Fibroblast of skin of left biceps (primary cell): ENCODE measurements around the gene CLEC14A.

ENCODE experiments used
- DNase-seq, 2 experiments: peaks; one replicate each; pipeline ENCODE4 v3.0.0-alpha.2; 2013; ENCODE audit warnings: low read depth in 2 of 2

CLEC14A gene

GRCh38 chr14:38248321-38249028 lies 7.4 kb downstream of the CLEC14A start:
- DNase-seq: no peak

- no peak for DNase-seq
Measured at GRCh38 chr14:38243696-38244240, 12.1 kb downstream of the CLEC14A start.

- no peak for DNase-seq
Measured at GRCh38 chr14:38238878-38239277, 17.0 kb downstream of the CLEC14A start.

- no peak for DNase-seq
Measured at GRCh38 chr14:38238332-38238731, 17.6 kb downstream of the CLEC14A start.

- no peak for DNase-seq
Measured at GRCh38 chr14:38233218-38233617, 22.7 kb downstream of the CLEC14A start.

- DNase-seq: no peak
Measured at GRCh38 chr14:38226366-38226765, 29.5 kb downstream of the CLEC14A start.

GRCh38 chr14:38225946-38226345 lies 29.9 kb downstream of the CLEC14A start:
- DNase-seq: no peak

- no peak for DNase-seq
Measured at GRCh38 chr14:38224338-38224737, 31.6 kb downstream of the CLEC14A start.

- no peak for DNase-seq
Measured at GRCh38 chr14:38221077-38221476, 34.8 kb downstream of the CLEC14A start.

- DNase-seq: no peak
Measured at GRCh38 chr14:38217553-38217952, 38.3 kb downstream of the CLEC14A start.

- DNase-seq: no peak
Measured at GRCh38 chr14:38213001-38213400, 42.9 kb downstream of the CLEC14A start.

- no peak for DNase-seq
Measured at GRCh38 chr14:38212111-38212510, 43.8 kb downstream of the CLEC14A start.

- no peak for DNase-seq
Measured at GRCh38 chr14:38211255-38211735, 44.6 kb downstream of the CLEC14A start.

- no peak for DNase-seq
Measured at GRCh38 chr14:38210587-38211216, 45.2 kb downstream of the CLEC14A start.

GRCh38 chr14:38209572-38210557 lies 46.0 kb downstream of the CLEC14A start:
- no peak for DNase-seq

GRCh38 chr14:38208618-38209562 lies 47.0 kb downstream of the CLEC14A start:
- DNase-seq: no peak

- DNase-seq: no peak
Measured at GRCh38 chr14:38207736-38208617, 47.9 kb downstream of the CLEC14A start, which contains the start of gene SSTR1. Gene SSTR1, plus strand, starts transcription at chr14:38207904. Its CDS starts 1,486 bp downstream, at chr14:38209390.

GRCh38 chr14:38207377-38207735 lies 48.5 kb downstream of the CLEC14A start:
- no peak for DNase-seq

- DNase-seq: no peak
Measured at GRCh38 chr14:38206689-38207376, 49.1 kb downstream of the CLEC14A start.
